MCF 10A (cell line): Measurements from ENCODE around the gene DNAJC25. TPM values are rescaled to one million over a fixed set of nuclear protein-coding genes. Genes with fewer than 3 reads are reported as not detected.
A peak's percentile ranks its signal among the peaks of the same experiment; 100 is the strongest.

ENCODE experiments used
- BruUV-seq: library from RNA; stranded (reverse); fragments of 400-500 nt; replicated peaks from 2 replicates; lab custom pipeline; 2021; lab: Mats Ljungman, UMichigan
- CTCF ChIA-PET: fragments of 300-600 bp; sonication (Branson Sonifier 250); formaldehyde crosslinking; extraction: SDS; loops from one replicate; lab custom pipeline; 2021; ENCODE audit warnings: antibody characterized with exemption, inconsistent platforms; lab: Yijun Ruan, JAX
- POLR2A ChIA-PET: fragments of 300-600, 350-650 bp; sonication (Branson Sonifier 250); formaldehyde crosslinking; extraction: SDS; loops from one replicate; lab custom pipeline; 2020; ENCODE audit warnings: antibody characterized with exemption, inconsistent platforms; lab: Yijun Ruan, JAX
- DNase-seq: peaks from one replicate; pipeline ENCODE4 v3.0.0-alpha.2; 2018; ENCODE audit not compliant: unreplicated experiment
- H3K27ac Mint-ChIP-seq: one replicate; pipeline ENCODE4 v1.8.0; 2022; ENCODE audit warnings: mild to moderate bottlenecking, low read depth, mixed read lengths; ENCODE audit not compliant: unreplicated experiment
- H3K27me3 Mint-ChIP-seq: one replicate; pipeline ENCODE4 v1.8.0; 2022; ENCODE audit warnings: mixed read lengths; ENCODE audit not compliant: insufficient read depth, unreplicated experiment
- H3K36me3 Mint-ChIP-seq: one replicate; pipeline ENCODE4 v1.8.0; 2022; ENCODE audit warnings: mild to moderate bottlenecking, moderate library complexity, mixed read lengths; ENCODE audit not compliant: insufficient read depth, unreplicated experiment
- H3K4me1 Mint-ChIP-seq: one replicate; pipeline ENCODE4 v1.8.0; 2022; ENCODE audit warnings: mixed read lengths; ENCODE audit not compliant: insufficient read depth, unreplicated experiment
- H3K4me3 Mint-ChIP-seq: one replicate; pipeline ENCODE4 v1.8.0; 2022; ENCODE audit warnings: mild to moderate bottlenecking, moderate library complexity, mixed read lengths; ENCODE audit not compliant: unreplicated experiment
- H3K9me3 Mint-ChIP-seq: one replicate; pipeline ENCODE4 v1.8.0; 2022; ENCODE audit warnings: mixed read lengths; ENCODE audit not compliant: unreplicated experiment
- CTCF ChIP-seq: fragments of 200-600 bp; IDR thresholded peaks from one replicate; pipeline ENCODE4 v1.8.0; 2022; ENCODE audit warnings: antibody characterized with exemption, mild to moderate bottlenecking; ENCODE audit not compliant: unreplicated experiment
- intact Hi-C: fragments of 100-400 bp; cut with micrococcal nuclease; formaldehyde crosslinking; loops from 2 replicates; pipeline ENCODE4 v1.14.1; 2022
- total RNA-seq: library from RNA; stranded (reverse); gene quantifications from 2 replicates; pipeline ENCODE4 v1.2.3, GENCODE V29; 2022

Gene DNAJC25
- total RNA-seq, 1 experiment from 2014 or later, result 10.9 TPM

GRCh38 chr9:111691672-111692329, 60.7 kb downstream of the DNAJC25 start:
- intact Hi-C loops, result loop anchor here (1.0 to 5.0 kb wide), 2 partner anchors 60 to 94 kb away; partner anchors contain the start of gene DNAJC25
- no peak overlapping the region for H3K4me3 Mint-ChIP-seq
- CTCF ChIA-PET, result interaction anchor here (0.6 to 4.8 kb wide), 19 partner anchors 8 to 421 kb away, joined by 3 to 35 read pairs (median 4); partner anchors contain the start of gene PTGR1
- H3K4me1 Mint-ChIP-seq, result no peaks in the 10 kb centered on the region
- peak; percentile 52 for DNase-seq
- POLR2A ChIA-PET, result interaction anchor here (1.2 to 7.1 kb wide), 4 partner anchors 19 to 94 kb away, joined by 3 to 32 read pairs (median 4); partner anchors contain the start of gene PTGR1
- H3K36me3 Mint-ChIP-seq, result no peaks in the 10 kb centered on the region
- no peaks in the 10 kb centered on the region for H3K9me3 Mint-ChIP-seq
- BruUV-seq, result no TSS peak
- H3K27me3 Mint-ChIP-seq, result no peaks in the 10 kb centered on the region
- peak; percentile 29 for TF ChIP-seq CTCF
- peak overlapping the region; percentile 27 for H3K27ac Mint-ChIP-seq

GRCh38 chr9:111696796-111697195, 65.7 kb downstream of the DNAJC25 start:
- intact Hi-C loops, result no loop called here
- H3K4me1 Mint-ChIP-seq, result no peaks in the 10 kb centered on the region
- H3K36me3 Mint-ChIP-seq, result no peaks in the 10 kb centered on the region
- no peak overlapping the region for H3K27ac Mint-ChIP-seq
- BruUV-seq, result no TSS peak
- H3K9me3 Mint-ChIP-seq, result peaks cover 13% of the 10 kb centered on the region
- TF ChIP-seq CTCF, result no peak
- DNase-seq, result no peak
- no peaks in the 10 kb centered on the region for H3K27me3 Mint-ChIP-seq
- ChIA-PET POLR2A (no interaction called here), CTCF (no interaction called here)
- no peak overlapping the region for H3K4me3 Mint-ChIP-seq

GRCh38 chr9:111700776-111701175, 69.6 kb downstream of the DNAJC25 start:
- CTCF ChIA-PET, result interaction anchor here (1.2 to 2.3 kb wide), 2 partner anchors 10 to 13 kb away, joined by 3 to 14 read pairs; no protein-coding TSS in a partner anchor
- intact Hi-C loops, result no loop called here
- POLR2A ChIA-PET, result interaction anchor here (0.7 kb wide), 1 partner anchor 680 kb away, joined by 3 read pairs; no protein-coding TSS in a partner anchor
- DNase-seq, result no peak
- no TSS peak for BruUV-seq
- Mint-ChIP-seq H3K27me3 (no peaks in the 10 kb centered on the region), H3K36me3 (no peaks in the 10 kb centered on the region), H3K27ac (no peak overlapping the region), H3K9me3 (peaks cover 13% of the 10 kb centered on the region), H3K4me3 (no peak overlapping the region), H3K4me1 (no peaks in the 10 kb centered on the region)
- TF ChIP-seq CTCF, result no peak

Other genes starting within 250 kb of the DNAJC25 start
- 140 and 152 TPM in 2 replicates for gene ECPAS, start 147.0 kb upstream of the DNAJC25 start, total RNA-seq
- 1.3 and 2.4 TPM in 2 replicates for gene ZNF483, start 106.2 kb upstream of the DNAJC25 start, total RNA-seq
- 27.4 and 27.8 TPM in 2 replicates for gene PTGR1, start 31.7 kb upstream of the DNAJC25 start, total RNA-seq
- gene GNG10, start 30.3 kb downstream of the DNAJC25 start, total RNA-seq, result 42.0 and 61.7 TPM in 2 replicates
- gene SHOC1, start 163.6 kb downstream of the DNAJC25 start, total RNA-seq, result 0.09 and 0.15 TPM in 2 replicates